GM21528 (cell line): ENCODE data around the gene CHN2.
"Not testable (repeated sequence)": the region's sequence is repeated elsewhere in the genome, so short reads cannot be mapped to it uniquely, and the experiment has no call there.

ENCODE experiments used
- ATAC-seq: cut with Tn5 transposase; IDR thresholded peaks from one replicate; pipeline ENCODE4 v1.9.1; 2021; ENCODE audit warnings: mild to moderate bottlenecking, moderate library complexity; ENCODE audit not compliant: unreplicated experiment, low FRiP score

CHN2 gene

DNA sequence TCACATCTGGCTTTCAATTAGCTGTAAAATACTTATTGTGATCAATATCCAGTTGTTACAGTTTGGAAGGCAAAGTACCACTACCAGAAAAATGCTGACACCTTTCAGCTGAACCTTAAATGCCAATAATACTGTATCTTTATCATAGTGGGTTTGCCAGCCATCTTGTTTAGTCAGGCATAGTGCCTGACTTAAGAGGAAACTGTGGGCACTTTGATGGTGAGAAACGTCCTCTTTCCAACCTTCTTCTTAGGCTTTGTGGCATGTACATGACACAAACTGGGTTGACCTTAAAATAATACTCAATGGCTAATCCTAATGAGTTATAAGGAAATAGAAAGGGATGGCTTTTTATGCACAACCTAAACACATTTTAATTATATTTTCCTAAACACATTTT lies 316.8 kb downstream of the CHN2 start:
- no peak for ATAC-seq

- ATAC-seq, result no peak
Measured at GRCh38 chr7:29511851-29512250, 317.3 kb downstream of the CHN2 start.

DNA sequence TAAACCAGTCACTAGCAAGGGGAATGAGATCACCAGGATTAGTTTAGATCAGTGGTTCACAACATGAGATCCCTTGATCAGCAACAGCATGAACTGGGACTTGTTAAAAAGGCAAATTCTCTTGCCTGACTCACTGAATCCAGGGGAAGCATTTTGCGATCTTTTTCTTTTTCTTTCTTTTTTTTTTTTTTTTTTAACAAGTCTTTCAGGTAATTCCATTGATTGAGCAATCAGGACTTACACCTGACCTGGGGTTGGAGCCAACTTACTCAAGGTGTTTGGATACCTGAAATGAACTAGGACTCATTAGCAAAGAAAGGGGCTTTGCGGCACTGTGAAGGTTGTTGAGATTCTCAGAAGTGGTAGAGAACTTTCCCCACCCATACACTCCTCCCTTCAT lies 321.9 kb downstream of the CHN2 start:
- no peak for ATAC-seq

DNA sequence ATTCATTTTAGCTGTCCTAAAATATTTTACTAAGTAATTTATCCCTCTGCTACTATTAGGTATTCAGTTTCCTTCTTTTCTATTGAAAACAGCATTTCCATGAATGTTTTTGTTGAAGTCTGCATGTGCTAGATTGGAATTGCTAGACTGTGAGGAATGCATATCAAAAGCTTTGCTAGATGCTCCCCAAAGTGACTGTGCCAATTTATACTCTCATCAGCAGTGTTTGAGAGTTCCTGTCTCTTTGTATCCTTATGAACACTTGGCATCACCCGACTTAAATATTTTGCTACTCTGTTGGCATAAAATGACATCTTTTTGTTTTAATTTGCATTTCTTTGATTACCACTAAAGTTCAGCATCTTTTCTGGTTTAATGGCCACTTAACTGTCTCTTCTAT lies 324.0 kb downstream of the CHN2 start:
- ATAC-seq, result no peak

DNA sequence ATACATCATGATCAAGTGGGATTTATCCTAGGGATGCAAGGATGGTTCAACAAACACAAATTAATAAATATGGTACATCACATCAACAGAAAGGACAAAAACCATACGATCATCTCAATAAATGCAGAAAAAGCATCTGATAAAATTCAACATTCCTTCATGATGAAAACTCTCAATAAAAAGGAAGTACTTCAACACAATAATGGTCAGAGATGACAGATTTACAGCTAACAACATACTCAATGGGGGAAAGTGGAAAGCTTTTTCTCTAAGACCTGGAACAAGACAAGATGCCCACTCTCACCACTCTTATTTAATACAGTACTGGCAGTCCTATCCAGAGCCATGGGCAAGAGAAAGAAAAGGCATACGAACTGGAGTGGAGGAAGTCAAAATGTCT lies 329.2 kb downstream of the CHN2 start:
- no peak for ATAC-seq

DNA sequence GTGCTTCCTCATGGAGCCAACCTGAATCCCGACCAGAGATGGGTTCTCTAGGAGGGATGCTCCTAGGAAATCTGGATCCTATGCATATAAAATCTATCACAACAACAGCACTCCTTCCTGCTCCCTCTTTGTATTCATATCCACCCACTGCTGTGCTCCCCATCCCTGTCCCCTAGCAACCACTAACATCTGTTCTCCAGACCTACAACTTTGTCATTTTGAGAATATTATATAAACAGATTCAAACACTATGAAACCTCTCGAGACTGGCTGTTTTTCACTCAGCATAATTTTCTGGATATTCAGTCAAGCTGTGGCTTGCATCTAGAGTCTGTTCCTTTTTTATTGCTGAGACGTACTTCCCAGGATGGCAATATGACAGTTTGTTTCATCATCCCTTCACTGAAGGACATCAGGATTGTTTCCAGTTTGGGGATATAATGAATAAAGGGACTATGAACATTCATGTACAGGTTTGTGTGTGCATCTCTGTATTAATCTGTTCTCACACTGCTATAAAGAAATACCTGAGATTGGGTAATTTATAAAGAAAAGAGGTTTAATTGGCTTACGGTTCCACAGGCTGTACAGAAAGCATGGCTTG lies 333.0 kb downstream of the CHN2 start:
- no peak for ATAC-seq

- not testable (repeated sequence) for ATAC-seq
Measured at GRCh38 chr7:29528526-29528925, 334.0 kb downstream of the CHN2 start.
